ENCODE data around the gene GTF3A.

GTF3A gene
- long read RNA-seq, transcript GTF3A-202 (8 exons, 1,191 nt): minor isoform, 83 of 1,033 reads
- long read RNA-seq, transcript GTF3A-201 (9 exons, 1,383 nt): major isoform, 836 of 1,033 reads
- long read RNA-seq, partial matches to known transcripts: 27 of 1,033 reads
- long read RNA-seq, other reads (novel, unspliced or antisense): 87 of 1,033 reads

DNA sequence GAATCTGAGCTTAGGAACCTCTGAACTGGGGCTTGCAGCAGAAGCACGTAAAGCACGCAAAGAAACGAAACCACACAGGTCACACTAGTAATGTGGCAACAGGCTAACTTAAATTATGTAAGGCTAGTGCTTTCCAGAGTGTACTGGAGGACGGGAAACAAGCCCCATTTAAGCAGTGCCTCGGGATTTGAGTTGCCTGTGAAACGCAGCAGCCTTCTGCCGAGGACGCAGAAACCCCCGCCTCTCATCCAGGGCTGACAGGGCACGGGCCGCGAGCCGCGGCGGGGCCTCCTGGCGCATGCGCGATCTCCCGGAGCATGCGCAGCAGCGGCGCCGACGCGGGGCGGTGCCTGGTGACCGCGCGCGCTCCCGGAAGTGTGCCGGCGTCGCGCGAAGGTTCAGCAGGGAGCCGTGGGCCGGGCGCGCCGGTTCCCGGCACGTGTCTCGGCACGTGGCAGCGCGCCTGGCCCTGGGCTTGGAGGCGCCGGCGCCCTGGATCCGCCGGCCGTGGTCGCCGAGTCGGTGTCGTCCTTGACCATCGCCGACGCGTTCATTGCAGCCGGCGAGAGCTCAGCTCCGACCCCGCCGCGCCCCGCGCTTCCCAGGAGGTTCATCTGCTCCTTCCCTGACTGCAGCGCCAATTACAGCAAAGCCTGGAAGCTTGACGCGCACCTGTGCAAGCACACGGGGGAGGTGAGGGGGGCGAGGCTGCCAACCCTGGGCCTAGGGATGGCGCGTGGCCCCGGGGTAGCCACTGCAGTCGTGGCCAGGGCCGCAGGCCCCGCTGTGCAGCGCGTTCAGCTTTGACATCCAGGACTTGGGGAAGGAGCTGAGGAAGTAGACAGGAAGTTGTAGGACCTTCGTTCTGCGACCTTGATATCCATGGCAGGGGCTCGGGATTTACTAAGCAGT, at the start of gene GTF3A:
Gene GTF3A, plus strand, starts transcription at position 374 of the 912 bp plus-strand sequence.
- H3K27me3 ChIP-seq (ENCODE audit: insufficient read depth, poor library complexity, severe bottlenecking): no peaks in the 10 kb centered on the region
- peak within 1 kb of the TSS; percentile 73 for H3K4me3 ChIP-seq (replicated peaks; ENCODE audit: insufficient read depth, low read length)
- peak; percentile 82 to 85 for DNase-seq (ENCODE audit: low read depth in 1 of 2, low spot score in 1 of 2)
- TF ChIP-seq, protein P1, sequence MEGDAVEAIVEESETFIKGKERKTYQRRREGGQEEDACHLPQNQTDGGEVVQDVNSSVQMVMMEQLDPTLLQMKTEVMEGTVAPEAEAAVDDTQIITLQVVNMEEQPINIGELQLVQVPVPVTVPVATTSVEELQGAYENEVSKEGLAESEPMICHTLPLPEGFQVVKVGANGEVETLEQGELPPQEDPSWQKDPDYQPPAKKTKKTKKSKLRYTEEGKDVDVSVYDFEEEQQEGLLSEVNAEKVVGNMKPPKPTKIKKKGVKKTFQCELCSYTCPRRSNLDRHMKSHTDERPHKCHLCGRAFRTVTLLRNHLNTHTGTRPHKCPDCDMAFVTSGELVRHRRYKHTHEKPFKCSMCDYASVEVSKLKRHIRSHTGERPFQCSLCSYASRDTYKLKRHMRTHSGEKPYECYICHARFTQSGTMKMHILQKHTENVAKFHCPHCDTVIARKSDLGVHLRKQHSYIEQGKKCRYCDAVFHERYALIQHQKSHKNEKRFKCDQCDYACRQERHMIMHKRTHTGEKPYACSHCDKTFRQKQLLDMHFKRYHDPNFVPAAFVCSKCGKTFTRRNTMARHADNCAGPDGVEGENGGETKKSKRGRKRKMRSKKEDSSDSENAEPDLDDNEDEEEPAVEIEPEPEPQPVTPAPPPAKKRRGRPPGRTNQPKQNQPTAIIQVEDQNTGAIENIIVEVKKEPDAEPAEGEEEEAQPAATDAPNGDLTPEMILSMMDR (IDR thresholded peaks at IDR 0.05; ENCODE audit: insufficient read depth, low read length): no peak
- TF ChIP-seq SPI1 (IDR thresholded peaks at IDR 0.05; ENCODE audit: borderline replicate concordance, low read depth) (no peak), POLR2AphosphoS5 (IDR thresholded peaks at IDR 0.05; ENCODE audit: low read depth) (peak; percentile 88), GABPA (IDR thresholded peaks at IDR 0.05; ENCODE audit: low read depth) (no peak)
- TF ChIP-seq, protein P2, sequence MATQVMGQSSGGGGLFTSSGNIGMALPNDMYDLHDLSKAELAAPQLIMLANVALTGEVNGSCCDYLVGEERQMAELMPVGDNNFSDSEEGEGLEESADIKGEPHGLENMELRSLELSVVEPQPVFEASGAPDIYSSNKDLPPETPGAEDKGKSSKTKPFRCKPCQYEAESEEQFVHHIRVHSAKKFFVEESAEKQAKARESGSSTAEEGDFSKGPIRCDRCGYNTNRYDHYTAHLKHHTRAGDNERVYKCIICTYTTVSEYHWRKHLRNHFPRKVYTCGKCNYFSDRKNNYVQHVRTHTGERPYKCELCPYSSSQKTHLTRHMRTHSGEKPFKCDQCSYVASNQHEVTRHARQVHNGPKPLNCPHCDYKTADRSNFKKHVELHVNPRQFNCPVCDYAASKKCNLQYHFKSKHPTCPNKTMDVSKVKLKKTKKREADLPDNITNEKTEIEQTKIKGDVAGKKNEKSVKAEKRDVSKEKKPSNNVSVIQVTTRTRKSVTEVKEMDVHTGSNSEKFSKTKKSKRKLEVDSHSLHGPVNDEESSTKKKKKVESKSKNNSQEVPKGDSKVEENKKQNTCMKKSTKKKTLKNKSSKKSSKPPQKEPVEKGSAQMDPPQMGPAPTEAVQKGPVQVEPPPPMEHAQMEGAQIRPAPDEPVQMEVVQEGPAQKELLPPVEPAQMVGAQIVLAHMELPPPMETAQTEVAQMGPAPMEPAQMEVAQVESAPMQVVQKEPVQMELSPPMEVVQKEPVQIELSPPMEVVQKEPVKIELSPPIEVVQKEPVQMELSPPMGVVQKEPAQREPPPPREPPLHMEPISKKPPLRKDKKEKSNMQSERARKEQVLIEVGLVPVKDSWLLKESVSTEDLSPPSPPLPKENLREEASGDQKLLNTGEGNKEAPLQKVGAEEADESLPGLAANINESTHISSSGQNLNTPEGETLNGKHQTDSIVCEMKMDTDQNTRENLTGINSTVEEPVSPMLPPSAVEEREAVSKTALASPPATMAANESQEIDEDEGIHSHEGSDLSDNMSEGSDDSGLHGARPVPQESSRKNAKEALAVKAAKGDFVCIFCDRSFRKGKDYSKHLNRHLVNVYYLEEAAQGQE (IDR thresholded peaks at IDR 0.05; ENCODE audit: insufficient replicate concordance, low read depth): peak; percentile 41
- peak within 1 kb of the TSS; percentile 91 for H3K27ac ChIP-seq (replicated peaks)

DNA sequence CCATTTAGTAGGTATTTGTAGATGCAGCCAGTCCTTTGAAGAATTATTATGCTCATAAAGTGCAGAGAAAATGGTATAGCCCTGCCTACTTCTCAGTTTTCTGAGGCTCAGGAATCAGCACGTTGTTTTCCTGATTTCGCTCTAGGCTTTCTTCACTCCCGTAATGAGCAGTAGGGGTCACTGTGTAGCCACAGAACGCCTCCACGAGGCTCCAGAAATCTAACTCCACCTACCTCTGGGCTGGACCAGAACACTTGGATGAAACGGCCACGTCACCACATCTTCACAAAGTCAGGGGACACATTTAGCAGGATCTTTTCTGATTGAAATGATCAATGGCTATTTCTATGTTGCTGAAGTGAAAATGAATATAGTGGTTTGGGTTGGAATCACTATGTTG, 49.8 kb upstream of the GTF3A start:
- no peak overlapping the region for H3K4me3 ChIP-seq (replicated peaks; ENCODE audit: insufficient read depth, low read length)
- H3K27ac ChIP-seq (replicated peaks): no peak overlapping the region
- TF ChIP-seq, protein P1 (IDR thresholded peaks at IDR 0.05; ENCODE audit: insufficient read depth, low read length): peak; percentile 67
- TF ChIP-seq POLR2AphosphoS5 (IDR thresholded peaks at IDR 0.05; ENCODE audit: low read depth): no peak
- no peaks in the 10 kb centered on the region for H3K27me3 ChIP-seq (ENCODE audit: insufficient read depth, poor library complexity, severe bottlenecking)
- peak in 1 of 2 experiments; percentile 70 for DNase-seq (ENCODE audit: low read depth in 1 of 2, low spot score in 1 of 2)

DNA sequence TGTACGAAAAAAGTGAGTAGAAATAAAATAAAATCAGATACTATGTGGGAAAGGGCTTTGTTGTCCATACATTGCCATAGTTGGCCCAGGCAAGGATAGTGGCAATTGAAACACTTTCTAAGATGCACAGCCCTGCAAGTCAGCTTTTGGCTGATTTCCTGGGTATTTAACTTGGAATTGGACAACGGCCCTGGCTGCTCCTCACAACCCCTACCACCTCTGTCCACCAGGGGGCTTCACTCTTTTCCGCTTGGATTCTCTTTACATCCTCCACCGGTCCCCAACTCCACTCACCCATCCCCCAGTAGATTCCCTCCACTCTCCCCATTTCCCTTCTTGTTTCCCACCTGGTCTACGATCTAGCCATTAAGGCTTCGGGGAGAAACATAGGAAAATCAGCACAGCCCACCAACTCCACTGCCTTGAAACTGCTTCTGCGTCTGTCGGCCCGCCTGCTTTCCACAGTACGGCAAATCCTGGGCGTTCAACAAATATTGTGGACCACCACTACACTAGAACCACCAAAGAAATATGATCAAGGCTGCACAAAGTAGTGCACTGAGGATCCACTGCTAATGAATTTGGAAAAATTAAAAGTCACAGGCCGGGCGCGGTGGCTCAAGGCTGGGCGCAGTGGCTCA, 48.6 kb upstream of the GTF3A start:
- no peak overlapping the region for H3K4me3 ChIP-seq (replicated peaks; ENCODE audit: insufficient read depth, low read length)
- no peaks in the 10 kb centered on the region for H3K27me3 ChIP-seq (ENCODE audit: insufficient read depth, poor library complexity, severe bottlenecking)
- TF ChIP-seq, protein P1 (IDR thresholded peaks at IDR 0.05; ENCODE audit: insufficient read depth, low read length): peak; percentile 63
- TF ChIP-seq GABPA (IDR thresholded peaks at IDR 0.05; ENCODE audit: low read depth): no peak
- H3K27ac ChIP-seq (replicated peaks): no peak overlapping the region
- peak in 1 of 2 experiments; percentile 59 for DNase-seq (ENCODE audit: low read depth in 1 of 2, low spot score in 1 of 2)

DNA sequence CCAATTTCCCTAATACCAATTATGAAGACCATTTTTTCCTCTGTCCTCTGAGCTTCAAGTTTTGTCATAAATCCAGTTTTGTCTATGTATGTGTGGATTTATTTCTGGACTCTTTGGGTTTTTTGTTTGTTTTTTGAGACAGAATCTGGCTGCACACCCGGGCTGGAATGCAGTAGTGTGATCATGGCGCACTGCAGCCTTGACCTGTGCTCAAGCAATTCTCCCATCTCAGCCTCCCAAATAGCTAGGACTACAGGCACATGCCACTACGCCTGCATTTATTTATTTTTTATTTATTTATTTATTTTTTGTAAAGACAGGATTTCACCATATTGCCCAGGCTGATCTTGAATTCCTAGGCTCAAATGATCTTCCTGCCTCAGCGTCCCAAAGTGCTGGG, 45.3 kb upstream of the GTF3A start:
- no peak overlapping the region for H3K4me3 ChIP-seq (replicated peaks; ENCODE audit: insufficient read depth, low read length)
- no peak for TF ChIP-seq GABPA (IDR thresholded peaks at IDR 0.05; ENCODE audit: low read depth)
- TF ChIP-seq SPI1 (IDR thresholded peaks at IDR 0.05; ENCODE audit: borderline replicate concordance, low read depth): no peak
- TF ChIP-seq, protein P1 (IDR thresholded peaks at IDR 0.05; ENCODE audit: insufficient read depth, low read length): no peak
- TF ChIP-seq, protein P2 (IDR thresholded peaks at IDR 0.05; ENCODE audit: insufficient replicate concordance, low read depth): no peak
- TF ChIP-seq POLR2AphosphoS5 (IDR thresholded peaks at IDR 0.05; ENCODE audit: low read depth): no peak
- DNase-seq (ENCODE audit: low read depth in 1 of 2, low spot score in 1 of 2): no peak
- no peaks in the 10 kb centered on the region for H3K27me3 ChIP-seq (ENCODE audit: insufficient read depth, poor library complexity, severe bottlenecking)
- no peak overlapping the region for H3K27ac ChIP-seq (replicated peaks)
